ENCODE data around the gene SH2D6. TPM values are rescaled to one million over a fixed set of nuclear protein-coding genes. Genes with fewer than 3 reads are reported as not detected.

Gene SH2D6
- total RNA-seq, 1 donor from 2014 or later: 0.07 TPM

DNA sequence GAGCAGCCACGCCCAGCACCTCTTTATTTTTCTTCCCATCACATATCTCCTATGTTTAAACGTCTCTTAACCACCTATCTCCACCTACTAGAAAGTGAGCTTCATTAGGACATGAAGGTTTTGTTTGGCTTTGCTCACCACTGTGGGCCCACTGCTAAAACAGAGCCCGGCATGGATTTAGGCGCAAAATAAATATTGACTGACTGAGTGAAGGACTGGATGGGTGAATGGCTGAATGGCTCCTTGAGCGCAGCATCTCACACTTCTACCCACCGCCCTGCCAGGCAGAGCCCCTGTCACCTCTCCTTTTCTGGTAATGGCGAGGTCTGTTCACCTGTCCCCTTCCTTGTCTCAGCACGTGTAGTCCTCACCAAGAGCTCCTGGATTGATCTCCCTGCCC, 18.5 kb upstream of the SH2D6 start:
- Mint-ChIP-seq H3K4me1 (peaks cover 2% of the 10 kb centered on the region), H3K9me3 (peaks cover 12% of the 10 kb centered on the region), H3K27me3 (ENCODE audit: insufficient read depth, low read depth) (peaks cover 7% of the 10 kb centered on the region), H3K27ac (peak overlapping the region; percentile 62), H3K4me3 (no peak overlapping the region), H3K36me3 (peaks cover 3% of the 10 kb centered on the region)
- DNase-seq (ENCODE audit: low spot score): no peak
- Histone ChIP-seq H3K27me3 (no peaks in the 10 kb centered on the region), H3K9ac (no peak overlapping the region), H3F3A (ENCODE audit: low read depth) (no peaks in the 10 kb centered on the region), H3K4me1 (no peaks in the 10 kb centered on the region), H3K36me3 (no peaks in the 10 kb centered on the region), H3K79me2 (ENCODE audit: low read depth) (no peaks in the 10 kb centered on the region), H3K9me3 (ENCODE audit: low read depth) (no peaks in the 10 kb centered on the region), H4K20me1 (ENCODE audit: low read depth) (no peaks in the 10 kb centered on the region), H3K27ac (no peak overlapping the region), H2AFZ (replicated peaks) (no peak overlapping the region), H3K4me3 (no peak overlapping the region), H3K4me2 (no peak overlapping the region)
- TF ChIP-seq EZH2 (IDR thresholded peaks at IDR 0.05) (no peak), CTCF (IDR thresholded peaks at IDR 0.05) (no peak), EZH2phosphoT487 (IDR thresholded peaks at IDR 0.05) (no peak)

- DNase-seq (ENCODE audit: low spot score): no peak
Measured at GRCh38 chr2:85400541-85401463, 17.7 kb upstream of the SH2D6 start.

DNA sequence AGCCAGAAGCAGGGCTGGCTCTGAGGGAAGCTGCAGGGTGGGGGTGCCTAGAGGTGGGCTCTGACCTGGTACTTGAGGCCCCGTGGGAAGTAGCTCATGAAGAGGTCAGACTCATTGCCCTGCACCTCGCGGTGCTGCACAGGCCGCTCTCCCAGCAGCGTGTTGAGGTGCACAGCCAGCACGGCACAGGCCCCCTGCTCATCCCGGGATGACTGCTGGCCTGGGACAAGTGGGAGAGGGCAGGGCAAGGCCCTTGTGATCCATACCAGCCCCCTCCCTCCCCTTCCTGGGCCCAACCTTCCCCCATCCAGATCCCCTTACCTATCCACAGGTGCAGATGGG, 17.1 kb upstream of the SH2D6 start:
- Histone ChIP-seq H3F3A (ENCODE audit: low read depth) (no peaks in the 10 kb centered on the region), H3K79me2 (ENCODE audit: low read depth) (no peaks in the 10 kb centered on the region), H3K9ac (no peak overlapping the region), H3K27me3 (no peaks in the 10 kb centered on the region), H3K36me3 (no peaks in the 10 kb centered on the region), H3K4me3 (no peak overlapping the region), H3K4me1 (no peaks in the 10 kb centered on the region), H2AFZ (replicated peaks) (no peak overlapping the region), H3K9me3 (ENCODE audit: low read depth) (no peaks in the 10 kb centered on the region), H3K27ac (no peak overlapping the region), H3K4me2 (no peak overlapping the region), H4K20me1 (ENCODE audit: low read depth) (no peaks in the 10 kb centered on the region)
- TF ChIP-seq EZH2 (IDR thresholded peaks at IDR 0.05): no peak
- no peak for TF ChIP-seq EZH2phosphoT487 (IDR thresholded peaks at IDR 0.05)
- peaks cover 12% of the 10 kb centered on the region for H3K27me3 Mint-ChIP-seq (ENCODE audit: insufficient read depth, low read depth)
- no peak overlapping the region for H3K4me3 Mint-ChIP-seq
- peaks cover 3% of the 10 kb centered on the region for H3K36me3 Mint-ChIP-seq
- no peak overlapping the region for H3K27ac Mint-ChIP-seq
- H3K9me3 Mint-ChIP-seq: peaks cover 12% of the 10 kb centered on the region
- DNase-seq (ENCODE audit: low spot score): no peak
- H3K4me1 Mint-ChIP-seq: peaks cover 10% of the 10 kb centered on the region

More at GRCh38 chr2:85400541-85401463, 17.7 kb upstream of the SH2D6 start:
- Mint-ChIP-seq H3K9me3 (peaks cover 12% of the 10 kb centered on the region), H3K36me3 (peaks cover 3% of the 10 kb centered on the region), H3K27ac (peak overlapping the region; percentile 62), H3K4me3 (no peak overlapping the region), H3K4me1 (peaks cover 10% of the 10 kb centered on the region), H3K27me3 (ENCODE audit: insufficient read depth, low read depth) (peaks cover 12% of the 10 kb centered on the region)
- Histone ChIP-seq H3K9ac (no peak overlapping the region), H2AFZ (replicated peaks) (no peak overlapping the region), H3K36me3 (no peaks in the 10 kb centered on the region), H3K4me3 (no peak overlapping the region), H3K4me2 (no peak overlapping the region), H3K27me3 (no peaks in the 10 kb centered on the region), H3K79me2 (ENCODE audit: low read depth) (no peaks in the 10 kb centered on the region), H3K9me3 (ENCODE audit: low read depth) (no peaks in the 10 kb centered on the region), H3F3A (ENCODE audit: low read depth) (no peaks in the 10 kb centered on the region), H3K4me1 (no peaks in the 10 kb centered on the region), H4K20me1 (ENCODE audit: low read depth) (no peaks in the 10 kb centered on the region), H3K27ac (no peak overlapping the region)
- TF ChIP-seq CTCF (IDR thresholded peaks at IDR 0.05): no peak
- TF ChIP-seq EZH2 (IDR thresholded peaks at IDR 0.05): no peak
- TF ChIP-seq EZH2phosphoT487 (IDR thresholded peaks at IDR 0.05): no peak

DNA sequence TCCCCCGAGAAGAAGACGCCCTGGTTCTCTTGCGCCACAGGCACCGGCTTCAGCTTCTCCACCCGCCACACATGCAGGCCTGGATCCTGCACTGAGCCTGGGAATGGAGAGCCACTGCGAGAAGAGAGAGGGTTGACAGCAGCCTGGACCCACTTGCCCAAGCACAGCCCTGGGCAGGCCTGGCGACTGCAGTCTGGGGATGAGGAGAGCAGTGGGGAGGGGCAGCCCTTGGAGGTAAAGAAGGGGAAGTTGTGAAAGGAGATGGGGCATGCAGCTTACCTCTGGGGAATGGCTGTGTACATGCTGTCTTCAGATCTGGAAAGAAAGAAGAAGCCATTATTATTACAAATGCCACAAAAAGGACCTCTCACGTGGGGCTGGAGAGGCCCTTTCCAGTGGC, 16.7 kb upstream of the SH2D6 start:
- H4K20me1 ChIP-seq (ENCODE audit: low read depth): no peaks in the 10 kb centered on the region
- no peaks in the 10 kb centered on the region for H3K36me3 ChIP-seq
- Mint-ChIP-seq H3K27ac (no peak overlapping the region), H3K9me3 (peaks cover 12% of the 10 kb centered on the region), H3K27me3 (ENCODE audit: insufficient read depth, low read depth) (peaks cover 12% of the 10 kb centered on the region), H3K36me3 (peaks cover 3% of the 10 kb centered on the region), H3K4me3 (no peak overlapping the region), H3K4me1 (peaks cover 10% of the 10 kb centered on the region)
- H3K27me3 ChIP-seq: no peaks in the 10 kb centered on the region
- H3K27ac ChIP-seq: no peak overlapping the region
- no peak overlapping the region for H3K4me2 ChIP-seq
- no peak for TF ChIP-seq EZH2 (IDR thresholded peaks at IDR 0.05)
- no peak for TF ChIP-seq EZH2phosphoT487 (IDR thresholded peaks at IDR 0.05)
- H3K79me2 ChIP-seq (ENCODE audit: low read depth): no peaks in the 10 kb centered on the region
- H3K9me3 ChIP-seq (ENCODE audit: low read depth): no peaks in the 10 kb centered on the region
- H3K9ac ChIP-seq: no peak overlapping the region
- no peak overlapping the region for H2AFZ ChIP-seq (replicated peaks)
- no peak overlapping the region for H3K4me3 ChIP-seq
- H3F3A ChIP-seq (ENCODE audit: low read depth): no peaks in the 10 kb centered on the region
- H3K4me1 ChIP-seq: no peaks in the 10 kb centered on the region
- no peak for DNase-seq (ENCODE audit: low spot score)

All from neural progenitor cell (in vitro differentiated cells).